Activated naive CD4-positive, alpha-beta T cell treated with anti-CD3 and anti-CD28 coated beads, Interleukin-2, amount 10 ng/mL, durations not matched to agents 7 days and 5 days (primary cell): ENCODE measurements around the gene PNPT1.
"Not testable (repeated sequence)": the region's sequence is repeated elsewhere in the genome, so short reads cannot be mapped to it uniquely, and the experiment has no call there.

Source experiments
- CTCF ChIA-PET: fragments of 350-600 bp; sonication (Branson Sonifier 250); formaldehyde crosslinking; loops from one replicate; lab custom pipeline; 2021; ENCODE audit warnings: antibody characterized with exemption; lab: Charles Lee
- DNase-seq: peaks from one replicate; pipeline ENCODE4 v3.0.0-alpha.2; 2020
- H3K27ac Mint-ChIP-seq: one replicate; pipeline ENCODE4 v1.8.0; 2021; ENCODE audit warnings: mild to moderate bottlenecking, moderate library complexity, mixed read lengths
- H3K27me3 Mint-ChIP-seq: one replicate; pipeline ENCODE4 v1.8.0; 2021; ENCODE audit warnings: mild to moderate bottlenecking, mixed read lengths
- H3K36me3 Mint-ChIP-seq: one replicate; pipeline ENCODE4 v1.8.0; 2021; ENCODE audit warnings: mixed read lengths
- H3K4me1 Mint-ChIP-seq: one replicate; pipeline ENCODE4 v1.8.0; 2021; ENCODE audit warnings: mixed read lengths
- H3K4me3 Mint-ChIP-seq: one replicate; pipeline ENCODE4 v1.8.0; 2021; ENCODE audit warnings: mild to moderate bottlenecking, moderate library complexity, mixed read lengths
- H3K9me3 Mint-ChIP-seq: one replicate; pipeline ENCODE4 v1.8.0; 2021; ENCODE audit warnings: mixed read lengths

PNPT1 gene

GRCh38 chr2:55598056-55598795 is 95.4 kb downstream of the PNPT1 start:
- Mint-ChIP-seq H3K9me3 (no peaks in the 10 kb centered on the region), H3K27ac (no peak overlapping the region), H3K4me1 (peaks cover 14% of the 10 kb centered on the region), H3K4me3 (no peak overlapping the region), H3K27me3 (no peaks in the 10 kb centered on the region), H3K36me3 (peaks cover 47% of the 10 kb centered on the region)
- CTCF ChIA-PET: no interaction called here
- no peak for DNase-seq

GRCh38 chr2:55596795-55597194 is 96.8 kb downstream of the PNPT1 start:
- H3K36me3 Mint-ChIP-seq: peaks cover 37% of the 10 kb centered on the region
- CTCF ChIA-PET: not testable (repeated sequence)

GRCh38 chr2:55595536-55595935 is 98.1 kb downstream of the PNPT1 start:
- H3K27me3 Mint-ChIP-seq: no peaks in the 10 kb centered on the region
- no peak overlapping the region for H3K4me3 Mint-ChIP-seq
- peaks cover 17% of the 10 kb centered on the region for H3K4me1 Mint-ChIP-seq
- CTCF ChIA-PET: no interaction called here
- no peak overlapping the region for H3K27ac Mint-ChIP-seq
- no peaks in the 10 kb centered on the region for H3K9me3 Mint-ChIP-seq
- DNase-seq: no peak
- H3K36me3 Mint-ChIP-seq: peaks cover 37% of the 10 kb centered on the region

More at GRCh38 chr2:55596795-55597194, 96.8 kb downstream of the PNPT1 start:
- not testable (repeated sequence) for H3K9me3 Mint-ChIP-seq, H3K27ac Mint-ChIP-seq, H3K4me3 Mint-ChIP-seq, H3K27me3 Mint-ChIP-seq, DNase-seq
- peaks cover 15% of the 10 kb centered on the region for H3K4me1 Mint-ChIP-seq

GRCh38 chr2:55592130-55592529 is 101.5 kb downstream of the PNPT1 start:
- H3K4me1 Mint-ChIP-seq: peaks cover 7% of the 10 kb centered on the region
- no peak for DNase-seq
- no peaks in the 10 kb centered on the region for H3K27me3 Mint-ChIP-seq
- H3K4me3 Mint-ChIP-seq: no peak overlapping the region
- no peak overlapping the region for H3K27ac Mint-ChIP-seq
- CTCF ChIA-PET: no interaction called here
- peaks cover 23% of the 10 kb centered on the region for H3K36me3 Mint-ChIP-seq
- H3K9me3 Mint-ChIP-seq: no peaks in the 10 kb centered on the region

GRCh38 chr2:55590810-55591440 is 102.7 kb downstream of the PNPT1 start:
- DNase-seq: no peak
- Mint-ChIP-seq H3K4me3 (no peak overlapping the region), H3K27me3 (no peaks in the 10 kb centered on the region), H3K4me1 (peaks cover 7% of the 10 kb centered on the region), H3K9me3 (no peaks in the 10 kb centered on the region), H3K36me3 (peaks cover 17% of the 10 kb centered on the region), H3K27ac (no peak overlapping the region)
- CTCF ChIA-PET: no interaction called here

- H3K4me3 Mint-ChIP-seq: no peak overlapping the region
- no peak for DNase-seq
- H3K4me1 Mint-ChIP-seq: peaks cover 5% of the 10 kb centered on the region
- CTCF ChIA-PET: no interaction called here
- no peaks in the 10 kb centered on the region for H3K9me3 Mint-ChIP-seq
- peaks cover 33% of the 10 kb centered on the region for H3K36me3 Mint-ChIP-seq
- H3K27me3 Mint-ChIP-seq: no peaks in the 10 kb centered on the region
- H3K27ac Mint-ChIP-seq: no peak overlapping the region
These were observed 108.1 kb downstream of the PNPT1 start for GRCh38 chr2:55585451-55586080.
